Measurements from ENCODE around the gene GRIN1. TPM values are rescaled to one million over a fixed set of nuclear protein-coding genes. Genes with fewer than 3 reads are reported as not detected.
"Not testable (repeated sequence)": the region's sequence is repeated elsewhere in the genome, so short reads cannot be mapped to it uniquely, and the experiment has no call there.

The GRIN1 gene
- total and polyA plus RNA-seq, 8 donors = 0.25 to 0.55 (median 0.31) TPM; not detected in 5

GRCh38 chr9:137134191-137134590, 4.8 kb upstream of the GRIN1 start:
- TF ChIP-seq EP300 (IDR thresholded peaks at IDR 0.05) (no peak), POLR2A (IDR thresholded peaks at IDR 0.05) (no peak), CTCF (IDR thresholded peaks at IDR 0.05) (no peak), POLR2AphosphoS5 (IDR thresholded peaks at IDR 0.05) (no peak)
- peaks cover 13 to 21% (median 20%) of the 10 kb centered on the region in 4 donors for H3K4me1 ChIP-seq
- 75 to 86% (median 81%) methylated on average over 4 of the region's 4 CpGs for WGBS, 5 donors
- no peak overlapping the region for H3K27ac ChIP-seq
- DNase-seq = no peak
- H3K36me3 ChIP-seq = no peaks in the 10 kb centered on the region
- intact Hi-C loops (cut with DNase I; ENCODE audit: low total_unique reads) = no loop called here
- peaks cover 0 to 13% (median 9%) of the 10 kb centered on the region in 4 donors for H3K9me3 ChIP-seq
- H3K27me3 ChIP-seq = peaks cover 26 to 90% (median 39%) of the 10 kb centered on the region in 3 donors
- no peak overlapping the region for H3K4me3 ChIP-seq

GRCh38 chr9:137135154-137135553, 3.8 kb upstream of the GRIN1 start:
- H3K27ac ChIP-seq; intact Hi-C loops (cut with DNase I; ENCODE audit: low total_unique reads); H3K9me3 ChIP-seq; H3K36me3 ChIP-seq; DNase-seq; H3K4me3 ChIP-seq: not testable (repeated sequence)
- WGBS, 5 donors = 62 to 79% (median 67%) methylated on average over 9 of the region's 9 CpGs
- Histone ChIP-seq H3K4me1 (peaks cover 11 to 17% (median 14%) of the 10 kb centered on the region in 4 donors), H3K27me3 (peaks cover 36 to 98% (median 48%) of the 10 kb centered on the region in 3 donors)

GRCh38 chr9:137136261-137136880, 2.6 kb upstream of the GRIN1 start:
- intact Hi-C loops (cut with DNase I; ENCODE audit: low total_unique reads) = no loop called here
- no peak for DNase-seq
- Histone ChIP-seq H3K27ac (no peak overlapping the region), H3K4me1 (peaks cover 7 to 11% (median 10%) of the 10 kb centered on the region in 4 donors), H3K27me3 (peaks cover 45 to 98% (median 58%) of the 10 kb centered on the region in 3 donors), H3K36me3 (no peaks in the 10 kb centered on the region), H3K9me3 (no peaks in the 10 kb centered on the region), H3K4me3 (no peak overlapping the region)
- WGBS, 5 donors = 31 to 48% (median 35%) methylated on average over 14 to 27 of the region's 27 CpGs
- TF ChIP-seq POLR2A (IDR thresholded peaks at IDR 0.05) (no peak), POLR2AphosphoS5 (IDR thresholded peaks at IDR 0.05) (no peak), CTCF (IDR thresholded peaks at IDR 0.05) (no peak), EP300 (IDR thresholded peaks at IDR 0.05) (no peak)

- peaks cover 47 to 98% (median 65%) of the 10 kb centered on the region in 3 donors for H3K27me3 ChIP-seq
- no peaks in the 10 kb centered on the region for H3K9me3 ChIP-seq
- DNase-seq = no peak
- H3K4me1 ChIP-seq = peaks cover 7 to 11% (median 10%) of the 10 kb centered on the region in 4 donors
- WGBS, 5 donors = 71 to 75% (median 72%) methylated on average over 20 to 23 of the region's 23 CpGs
- TF ChIP-seq CTCF (IDR thresholded peaks at IDR 0.05) (no peak), POLR2A (IDR thresholded peaks at IDR 0.05) (no peak), POLR2AphosphoS5 (IDR thresholded peaks at IDR 0.05) (no peak), EP300 (IDR thresholded peaks at IDR 0.05) (no peak)
- no peak overlapping the region for H3K27ac ChIP-seq
- no peak overlapping the region for H3K4me3 ChIP-seq
- no peaks in the 10 kb centered on the region for H3K36me3 ChIP-seq
- intact Hi-C loops (cut with DNase I; ENCODE audit: low total_unique reads) = no loop called here
Measured at GRCh38 chr9:137136881-137137607, 1.9 kb upstream of the GRIN1 start.
